WTC11 (cell line): Measurements from ENCODE around the gene KIF3C. TPM values are rescaled to one million over a fixed set of nuclear protein-coding genes. Genes with fewer than 3 reads are reported as not detected.

Source experiments
- ATAC-seq: fragments of 200-7000 bp; cut with Tn5 transposase; 2 replicates; pipeline ENCODE4 v1.10.0; 2021; ENCODE audit warnings: mild to moderate bottlenecking, moderate library complexity
- CTCF ChIA-PET: fragments of 300-600 bp; sonication (Branson Sonifier 250); formaldehyde crosslinking; loops from one replicate; lab custom pipeline; 2021; ENCODE audit warnings: antibody characterized with exemption; lab: Charles Lee
- POLR2A ChIA-PET: fragments of 350-600 bp; sonication (Branson Sonifier 250); formaldehyde crosslinking; loops from one replicate; lab custom pipeline; 2021; ENCODE audit warnings: antibody characterized with exemption; lab: Charles Lee
- DNase-seq: peaks from one replicate; pipeline ENCODE4 v3.0.0; 2021; ENCODE audit warnings: low spot score
- H3K27ac Mint-ChIP-seq: 2 replicates; pipeline ENCODE4 v1.8.0; 2021; ENCODE audit warnings: mixed read lengths
- H3K27me3 Mint-ChIP-seq: 2 replicates; pipeline ENCODE4 v1.8.0; 2021; ENCODE audit warnings: low read depth, mild to moderate bottlenecking, moderate library complexity, mixed read lengths
- H3K36me3 Mint-ChIP-seq: 2 replicates; pipeline ENCODE4 v1.8.0; 2021; ENCODE audit warnings: mixed read lengths
- H3K4me1 Mint-ChIP-seq: 2 replicates; pipeline ENCODE4 v1.8.0; 2022; ENCODE audit warnings: mixed read lengths
- H3K4me3 Mint-ChIP-seq: 2 replicates; pipeline ENCODE4 v1.8.0; 2021; ENCODE audit warnings: mild to moderate bottlenecking, moderate library complexity, mixed read lengths
- H3K9me3 Mint-ChIP-seq: 2 replicates; pipeline ENCODE4 v1.8.0; 2021; ENCODE audit warnings: mixed read lengths
- AR ChIP-seq: fragments of 250-450 bp; sonication (Bioruptor Pico); IDR thresholded peaks from 2 replicates; pipeline ENCODE4 v1.9.0; 2021; ENCODE audit warnings: mild to moderate bottlenecking
- CDX4 ChIP-seq: fragments of 250-450 bp; sonication (Bioruptor Pico); IDR thresholded peaks from 2 replicates; pipeline ENCODE4 v1.9.0; 2021; ENCODE audit warnings: moderate library complexity, mild to moderate bottlenecking, inconsistent platforms, borderline replicate concordance
- CREB1 ChIP-seq: sonication (generic); formaldehyde crosslinking; IDR thresholded peaks from 2 replicates; pipeline ENCODE4 v1.8.0; 2023; ENCODE audit warnings: mild to moderate bottlenecking, missing genetic modification reagents
- E2F1 ChIP-seq: sonication (generic); formaldehyde crosslinking; IDR thresholded peaks from 2 replicates; pipeline ENCODE4 v1.8.0; 2022; ENCODE audit warnings: mild to moderate bottlenecking, missing genetic modification reagents
- EMX1 ChIP-seq: fragments of 250-450 bp; sonication (Bioruptor Pico); IDR thresholded peaks from 2 replicates; pipeline ENCODE4 v1.8.0; 2021; ENCODE audit warnings: mild to moderate bottlenecking
- FOXP4 ChIP-seq: sonication (generic); formaldehyde crosslinking; IDR thresholded peaks from 2 replicates; pipeline ENCODE4 v1.8.0; 2022; ENCODE audit warnings: mild to moderate bottlenecking, missing genetic modification reagents
- JAZF1 ChIP-seq: fragments of 250-450 bp; sonication (Bioruptor Pico); IDR thresholded peaks from 2 replicates; pipeline ENCODE4 v1.9.0; 2021; ENCODE audit warnings: moderate library complexity, mild to moderate bottlenecking, inconsistent platforms
- MXD4 ChIP-seq: fragments of 250-450 bp; sonication (Bioruptor Pico); IDR thresholded peaks from 2 replicates; pipeline ENCODE4 v1.8.0; 2021; ENCODE audit warnings: mild to moderate bottlenecking, moderate library complexity, borderline replicate concordance
- MYBL2 ChIP-seq: sonication (generic); formaldehyde crosslinking; IDR thresholded peaks from 2 replicates; pipeline ENCODE4 v1.8.1; 2023; ENCODE audit warnings: mild to moderate bottlenecking, moderate library complexity, missing genetic modification reagents
- NFE2L1 ChIP-seq: sonication (generic); formaldehyde crosslinking; IDR thresholded peaks from 2 replicates; pipeline ENCODE4 v1.8.1; 2023; ENCODE audit warnings: missing genetic modification reagents
- NR1H2 ChIP-seq: sonication (generic); formaldehyde crosslinking; IDR thresholded peaks from 2 replicates; pipeline ENCODE4 v1.9.0; 2021; ENCODE audit warnings: mild to moderate bottlenecking, moderate library complexity, missing genetic modification reagents
- ZNF317 ChIP-seq: sonication (generic); formaldehyde crosslinking; IDR thresholded peaks from 2 replicates; pipeline ENCODE4 v1.8.1; 2023; ENCODE audit warnings: low read depth, mild to moderate bottlenecking, moderate library complexity, missing genetic modification reagents, borderline replicate concordance
- ZNF396 ChIP-seq: fragments of 250-450 bp; sonication (Bioruptor Pico); IDR thresholded peaks from 2 replicates; pipeline ENCODE4 v1.8.0; 2021; ENCODE audit warnings: mild to moderate bottlenecking, moderate library complexity, borderline replicate concordance
- ZNF532 ChIP-seq: fragments of 250-450 bp; sonication (Bioruptor Pico); IDR thresholded peaks from 2 replicates; pipeline ENCODE4 v1.9.0; 2021; ENCODE audit warnings: mild to moderate bottlenecking, borderline replicate concordance
- total RNA-seq: library from RNA; stranded (reverse); gene quantifications from 3 replicates; pipeline ENCODE4 v1.2.3, GENCODE V29; 2021

KIF3C gene
- total RNA-seq, 1 experiment from 2014 or later = 48.1 TPM

GRCh38 chr2:26024260-26024659 is 42.0 kb upstream of the KIF3C start (continued):
- TF ChIP-seq AR (CRISPR knock-in tag) (no peak), CDX4 (CRISPR knock-in tag) (no peak), ZNF396 (CRISPR knock-in tag) (no peak), FOXP4 (CRISPR knock-in tag) (no peak), ZNF317 (CRISPR knock-in tag) (no peak), EMX1 (no peak), CREB1 (no peak), MXD4 (CRISPR knock-in tag) (no peak)

- CTCF ChIA-PET = no interaction called here
- POLR2A ChIA-PET = no interaction called here
- no peaks in the 10 kb centered on the region for H3K27me3 Mint-ChIP-seq
- H3K4me3 Mint-ChIP-seq = no peak overlapping the region
- H3K4me1 Mint-ChIP-seq = peaks cover 6% of the 10 kb centered on the region
- H3K9me3 Mint-ChIP-seq = no peaks in the 10 kb centered on the region
- H3K36me3 Mint-ChIP-seq = no peaks in the 10 kb centered on the region
- TF ChIP-seq NFE2L1 (no peak), NR1H2 (CRISPR knock-in tag) (no peak), ZNF532 (CRISPR knock-in tag) (no peak), JAZF1 (CRISPR knock-in tag) (no peak), MYBL2 (no peak), E2F1 (no peak)
- H3K27ac Mint-ChIP-seq = peak overlapping the region; percentile 59
- ATAC-seq (no peak), DNase-seq (no peak)
These were observed 37.9 kb upstream of the KIF3C start for GRCh38 chr2:26020231-26020640.
